HG02678 (cell line): ENCODE results near the gene ZC3H11A.
"Not testable (repeated sequence)": the region's sequence is repeated elsewhere in the genome, so short reads cannot be mapped to it uniquely, and the experiment has no call there.

Experiments
- ATAC-seq: cut with Tn5 transposase; IDR thresholded peaks from one replicate; pipeline ENCODE4 v1.9.1; 2021; ENCODE audit warnings: mild to moderate bottlenecking, moderate library complexity; ENCODE audit not compliant: unreplicated experiment

Gene ZC3H11A

GRCh38 chr1:203795441-203796235 lies at the start of gene ZC3H11A, which contains the start of gene ZBED6:
Gene ZC3H11A, plus strand, starts transcription at chr1:203795623. Its CDS starts 21,448 bp downstream, at chr1:203817071.
Gene ZBED6, plus strand, starts transcription at chr1:203795623. Its CDS starts 1,900 bp downstream, at chr1:203797523.
- peak; percentile 99 for ATAC-seq

GRCh38 chr1:203746281-203746680 lies 49.1 kb upstream of the ZC3H11A start:
- ATAC-seq = no peak

GRCh38 chr1:203751051-203751450 lies 44.4 kb upstream of the ZC3H11A start:
- no peak for ATAC-seq

- not testable (repeated sequence) for ATAC-seq
These were observed 43.6 kb upstream of the ZC3H11A start for GRCh38 chr1:203751618-203752361.

- peak; percentile 70 for ATAC-seq
These were observed 41.0 kb upstream of the ZC3H11A start for GRCh38 chr1:203754455-203754864.

- no peak for ATAC-seq
These were observed 39.4 kb upstream of the ZC3H11A start for GRCh38 chr1:203756036-203756435.

GRCh38 chr1:203758749-203759148 lies 36.7 kb upstream of the ZC3H11A start:
- ATAC-seq = not testable (repeated sequence)

- ATAC-seq = no peak
These were observed 34.9 kb upstream of the ZC3H11A start for GRCh38 chr1:203760506-203760905.

- ATAC-seq = not testable (repeated sequence)
These were observed 33.5 kb upstream of the ZC3H11A start for GRCh38 chr1:203761958-203762357.

GRCh38 chr1:203763505-203763904 lies 31.9 kb upstream of the ZC3H11A start:
- ATAC-seq = no peak

GRCh38 chr1:203764105-203765028 lies 31.1 kb upstream of the ZC3H11A start:
- no peak for ATAC-seq

- no peak for ATAC-seq
These were observed 30.2 kb upstream of the ZC3H11A start, which contains the start of gene LAX1 for GRCh38 chr1:203765029-203765837. Gene LAX1, plus strand, starts transcription at chr1:203765183. Its CDS starts 383 bp downstream, at chr1:203765566.

- no peak for ATAC-seq
These were observed 27.2 kb upstream of the ZC3H11A start for GRCh38 chr1:203768256-203768655.

GRCh38 chr1:203769505-203770343 lies 25.7 kb upstream of the ZC3H11A start:
- no peak for ATAC-seq

GRCh38 chr1:203771901-203772301 lies 23.5 kb upstream of the ZC3H11A start:
- no peak for ATAC-seq

- no peak for ATAC-seq
These were observed 22.6 kb upstream of the ZC3H11A start for GRCh38 chr1:203772836-203773235.

- ATAC-seq = no peak
These were observed 18.8 kb upstream of the ZC3H11A start for GRCh38 chr1:203776636-203777035.

GRCh38 chr1:203777596-203777995 lies 17.8 kb upstream of the ZC3H11A start:
- ATAC-seq = no peak

GRCh38 chr1:203778146-203778545 lies 17.3 kb upstream of the ZC3H11A start:
- no peak for ATAC-seq
